NCI-H1694 treated with DMSO at 0.1 percent for 48 hours (cell line): ENCODE results near the gene ZNRF2.

Experiments used
- DNase-seq: peaks from one replicate; lab custom pipeline; 2025; lab: John Stamatoyannopoulos, UW

ZNRF2 gene

GRCh38 chr7:30411897-30412296, 127.5 kb downstream of the ZNRF2 start:
- DNase-seq = no peak

- DNase-seq = peak; percentile 40
Measured at GRCh38 chr7:30412782-30413504, 128.5 kb downstream of the ZNRF2 start.

- DNase-seq = no peak
Measured at GRCh38 chr7:30413864-30414263, 129.5 kb downstream of the ZNRF2 start.
